Measurements from ENCODE around the gene SUMF1. TPM values are rescaled to one million over a fixed set of nuclear protein-coding genes. Genes with fewer than 3 reads are reported as not detected.
A peak's percentile ranks its signal among the peaks of the same experiment; 100 is the strongest.

The SUMF1 gene
- total and polyA plus RNA-seq, 12 donors: 8.0 to 109 (median 39.0) TPM

DNA sequence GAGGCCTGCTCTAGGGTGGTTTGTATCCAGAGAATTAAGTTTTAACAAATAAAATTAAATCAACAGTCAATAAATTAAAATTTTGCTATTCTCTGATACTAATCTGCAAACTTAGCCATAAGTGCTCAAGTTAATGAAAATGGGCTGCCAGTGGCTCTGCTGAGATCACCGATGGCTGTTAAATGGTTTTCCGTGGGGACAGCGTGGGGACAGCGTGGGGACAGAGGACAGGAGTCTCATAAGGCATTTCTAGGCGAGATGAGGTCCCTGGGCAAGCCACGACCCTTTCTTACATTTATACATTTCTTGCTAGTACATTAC lies 110.9 kb downstream of the SUMF1 start:
- no peaks in the 10 kb centered on the region for H3K27me3 ChIP-seq
- no peak for TF ChIP-seq POLR2A (IDR thresholded peaks at IDR 0.05)
- TF ChIP-seq, protein P1, sequence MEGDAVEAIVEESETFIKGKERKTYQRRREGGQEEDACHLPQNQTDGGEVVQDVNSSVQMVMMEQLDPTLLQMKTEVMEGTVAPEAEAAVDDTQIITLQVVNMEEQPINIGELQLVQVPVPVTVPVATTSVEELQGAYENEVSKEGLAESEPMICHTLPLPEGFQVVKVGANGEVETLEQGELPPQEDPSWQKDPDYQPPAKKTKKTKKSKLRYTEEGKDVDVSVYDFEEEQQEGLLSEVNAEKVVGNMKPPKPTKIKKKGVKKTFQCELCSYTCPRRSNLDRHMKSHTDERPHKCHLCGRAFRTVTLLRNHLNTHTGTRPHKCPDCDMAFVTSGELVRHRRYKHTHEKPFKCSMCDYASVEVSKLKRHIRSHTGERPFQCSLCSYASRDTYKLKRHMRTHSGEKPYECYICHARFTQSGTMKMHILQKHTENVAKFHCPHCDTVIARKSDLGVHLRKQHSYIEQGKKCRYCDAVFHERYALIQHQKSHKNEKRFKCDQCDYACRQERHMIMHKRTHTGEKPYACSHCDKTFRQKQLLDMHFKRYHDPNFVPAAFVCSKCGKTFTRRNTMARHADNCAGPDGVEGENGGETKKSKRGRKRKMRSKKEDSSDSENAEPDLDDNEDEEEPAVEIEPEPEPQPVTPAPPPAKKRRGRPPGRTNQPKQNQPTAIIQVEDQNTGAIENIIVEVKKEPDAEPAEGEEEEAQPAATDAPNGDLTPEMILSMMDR (IDR thresholded peaks at IDR 0.05): no peak
- peak overlapping the region in 4 of 5 donors; percentile 4 to 69 (median 36) for H3K27ac ChIP-seq
- H3K36me3 ChIP-seq (replicated peaks in 1 of 2): no peaks in the 10 kb centered on the region
- intact Hi-C loops (cut with DNase I): loop anchor here in 1 of 2 donors (10.0 kb wide), 1 partner anchor 109 kb away; the partner anchor contains the start of gene SUMF1
- no peak overlapping the region for H3K4me3 ChIP-seq
- DNase-seq: no peak
- H3K4me1 ChIP-seq (replicated peaks in 1 of 2): peaks cover 14 to 28% of the 10 kb centered on the region in 2 donors
- 88 to 95% (median 90%) methylated on average over 6 of the region's 6 CpGs for WGBS, 4 donors
- H3K9me3 ChIP-seq (replicated peaks in 1 of 3): no peaks in the 10 kb centered on the region

DNA sequence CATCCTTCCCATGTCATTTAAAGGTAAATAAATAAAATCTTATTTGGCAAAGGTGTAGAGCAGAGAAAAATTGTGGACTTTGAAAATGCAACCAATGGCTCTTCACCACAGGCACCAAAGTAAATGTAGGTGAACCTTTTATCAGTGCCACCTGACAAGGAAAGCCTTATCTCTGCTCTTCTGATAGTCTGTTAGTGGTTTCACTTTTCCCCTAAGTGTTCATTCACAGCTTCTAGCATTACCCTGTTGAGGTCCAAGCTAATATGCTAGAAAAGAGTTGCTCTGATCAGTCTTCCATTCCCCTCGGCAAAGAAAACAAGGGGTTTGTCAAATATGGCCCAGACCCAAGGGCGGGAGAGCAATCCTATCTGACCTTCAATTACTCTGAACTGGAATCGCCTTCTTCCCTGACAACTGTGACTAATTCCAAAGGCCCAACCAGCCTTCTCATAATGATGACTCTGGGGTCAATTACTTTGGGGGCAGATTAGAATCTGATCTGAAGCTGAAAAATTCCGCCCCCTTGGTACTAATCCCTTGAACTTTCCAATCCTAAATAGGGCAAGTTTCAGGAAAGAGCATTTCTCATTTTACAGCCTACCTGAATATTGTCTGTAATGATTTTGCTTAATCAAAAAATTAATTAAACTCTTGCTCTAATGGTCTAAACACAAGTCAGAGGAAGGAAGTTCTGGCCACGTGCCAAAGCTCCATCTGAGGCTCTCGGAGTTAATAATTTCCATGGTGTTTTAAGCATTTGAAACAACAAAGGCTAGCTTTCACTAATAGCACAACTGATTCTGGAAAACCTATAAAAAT lies 111.5 kb downstream of the SUMF1 start:
- 20 to 29% (median 26%) methylated on average over 6 of the region's 6 CpGs for WGBS, 4 donors
- intact Hi-C loops (cut with DNase I): loop anchor here in 1 of 2 donors (10.0 kb wide), 1 partner anchor 109 kb away; the partner anchor contains the start of gene SUMF1
- peak; percentile 32 to 80 (median 54) for DNase-seq
- Histone ChIP-seq H3K36me3 (replicated peaks in 1 of 2) (no peaks in the 10 kb centered on the region), H3K4me3 (peak overlapping the region in 1 of 4 donors; percentile 24), H3K27me3 (no peaks in the 10 kb centered on the region), H3K27ac (peak overlapping the region in 4 of 5 donors; percentile 4 to 69 (median 36)), H3K4me1 (replicated peaks in 1 of 2) (peaks cover 14 to 32% of the 10 kb centered on the region in 2 donors), H3K9me3 (replicated peaks in 1 of 3) (no peaks in the 10 kb centered on the region)
- TF ChIP-seq POLR2A (IDR thresholded peaks at IDR 0.05): no peak
- TF ChIP-seq, protein P1 (IDR thresholded peaks at IDR 0.05): no peak

- WGBS, 4 donors: 93 to 96% (median 95%) methylated on average over 4 of the region's 4 CpGs
- intact Hi-C loops (cut with DNase I): loop anchor here in 1 of 2 donors (5.0 to 10.0 kb wide), 2 partner anchors 113 to 280 kb away; partner anchors contain the start of gene SUMF1
- Histone ChIP-seq H3K4me3 (no peak overlapping the region), H3K36me3 (replicated peaks in 1 of 2) (no peaks in the 10 kb centered on the region), H3K27me3 (no peaks in the 10 kb centered on the region), H3K27ac (peak overlapping the region in 1 of 5 donors; percentile 43), H3K9me3 (replicated peaks in 1 of 3) (no peaks in the 10 kb centered on the region), H3K4me1 (replicated peaks in 1 of 2) (peaks cover 14 to 32% of the 10 kb centered on the region in 2 donors)
- TF ChIP-seq, protein P1 (IDR thresholded peaks at IDR 0.05): no peak
- DNase-seq: no peak
Observed at GRCh38 chr3:4351872-4352271, 115.2 kb downstream of the SUMF1 start.

GRCh38 chr3:4351164-4351855 lies 115.8 kb downstream of the SUMF1 start:
- Histone ChIP-seq H3K4me3 (peak overlapping the region in 2 of 4 donors; percentile 10 to 37), H3K9me3 (replicated peaks in 1 of 3) (no peaks in the 10 kb centered on the region), H3K4me1 (replicated peaks in 1 of 2) (peaks cover 14 to 32% of the 10 kb centered on the region in 2 donors), H3K27ac (peak overlapping the region in 3 of 5 donors; percentile 9 to 58 (median 43)), H3K27me3 (no peaks in the 10 kb centered on the region), H3K36me3 (replicated peaks in 1 of 2) (no peaks in the 10 kb centered on the region)
- intact Hi-C loops (cut with DNase I): loop anchor here in 1 of 2 donors (5.0 to 10.0 kb wide), 2 partner anchors 113 to 281 kb away; partner anchors contain the start of gene SUMF1
- 50 to 51% (median 50%) methylated on average over 11 of the region's 11 CpGs for WGBS, 4 donors
- DNase-seq: no peak
- TF ChIP-seq, protein P1 (IDR thresholded peaks at IDR 0.05): peak in 1 of 6 experiments; percentile 23
- no peak for TF ChIP-seq POLR2A (IDR thresholded peaks at IDR 0.05)

Measured in adrenal gland (tissue), 12 donors.